KOPT-K1 (cell line): ENCODE data around the gene AMMECR1.
"Not testable (repeated sequence)": the region's sequence is repeated elsewhere in the genome, so short reads cannot be mapped to it uniquely, and the experiment has no call there.

Experiments
- H3K27ac ChIP-seq: fragments of 200-600 bp; sonication (generic); 2 replicates; pipeline ENCODE4 v1.5.1; 2016; ENCODE audit warnings: antibody characterized with exemption, mild to moderate bottlenecking, low read depth, low read length; ENCODE audit not compliant: poor library complexity, severe bottlenecking
- H3K36me3 ChIP-seq: fragments of 200-600 bp; sonication (generic); 2 replicates; pipeline ENCODE4 v1.5.1; 2017; ENCODE audit warnings: antibody characterized with exemption, mild to moderate bottlenecking, low read length, moderate library complexity; ENCODE audit not compliant: insufficient read depth
- H3K9me3 ChIP-seq: fragments of 200-600 bp; sonication (generic); 2 replicates; pipeline ENCODE4 v1.5.1; 2017; ENCODE audit warnings: antibody characterized with exemption, low read length, mild to moderate bottlenecking; ENCODE audit not compliant: insufficient read depth, poor library complexity, severe bottlenecking

AMMECR1 gene

DNA sequence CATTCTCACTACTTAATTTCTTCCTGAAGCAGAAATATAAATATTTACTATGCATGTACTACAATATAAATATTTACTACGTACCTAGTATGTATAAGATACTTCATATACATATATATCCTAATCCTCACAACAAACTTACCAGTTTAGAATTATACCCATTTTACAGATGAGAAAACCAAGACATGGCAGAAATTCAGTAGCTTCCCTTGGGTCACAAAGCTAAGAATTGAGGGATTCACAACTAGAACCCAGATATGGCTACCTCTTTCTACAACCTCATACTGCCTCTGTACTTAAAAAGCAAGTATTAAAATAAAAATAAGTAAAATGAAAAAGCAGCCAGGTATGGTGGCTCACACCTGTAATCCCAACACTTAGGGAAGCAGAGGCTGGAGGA, 65.9 kb downstream of the AMMECR1 start:
- Histone ChIP-seq H3K36me3 (no peaks in the 10 kb centered on the region), H3K9me3 (no peaks in the 10 kb centered on the region), H3K27ac (no peak overlapping the region)

DNA sequence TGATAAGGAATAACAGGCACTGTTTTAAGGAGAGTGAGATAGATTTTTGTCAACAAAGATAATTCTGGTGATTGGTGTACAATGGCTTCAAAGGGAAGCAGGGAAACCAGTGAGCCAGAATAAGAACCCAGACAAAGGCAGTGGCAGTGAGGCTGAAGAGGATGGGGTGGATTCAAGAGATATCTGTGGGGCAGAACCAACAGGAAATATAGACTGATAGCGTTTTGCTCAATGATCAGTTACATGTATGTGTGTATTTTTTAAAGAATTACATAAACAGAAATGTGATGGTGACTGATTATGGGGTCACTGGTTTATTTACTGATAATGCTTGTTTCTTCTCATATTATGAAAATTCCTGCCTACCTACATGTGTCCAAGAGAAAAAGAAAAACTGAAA, 66.4 kb downstream of the AMMECR1 start:
- H3K9me3 ChIP-seq: no peaks in the 10 kb centered on the region
- no peak overlapping the region for H3K27ac ChIP-seq
- H3K36me3 ChIP-seq: no peaks in the 10 kb centered on the region

DNA sequence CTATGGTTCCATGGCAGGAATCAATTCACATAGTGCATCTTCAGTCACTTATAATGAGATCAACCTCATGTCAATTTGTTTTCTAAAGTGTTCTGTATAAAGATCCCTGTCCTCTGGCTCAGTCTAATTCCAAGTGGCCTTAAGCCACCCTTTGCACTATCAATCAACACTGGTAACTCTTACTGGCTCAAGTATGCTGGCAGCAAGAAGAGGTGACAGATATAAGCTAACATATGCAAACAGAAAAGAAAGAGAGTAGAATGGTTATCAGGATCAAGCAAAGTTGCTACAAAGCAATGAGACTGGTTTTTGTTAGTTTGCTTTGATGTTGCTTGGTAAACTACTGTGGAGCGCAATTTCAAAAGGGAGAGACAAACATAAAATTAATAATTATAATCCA, 67.0 kb downstream of the AMMECR1 start:
- no peak overlapping the region for H3K27ac ChIP-seq
- no peaks in the 10 kb centered on the region for H3K36me3 ChIP-seq
- H3K9me3 ChIP-seq: no peaks in the 10 kb centered on the region

DNA sequence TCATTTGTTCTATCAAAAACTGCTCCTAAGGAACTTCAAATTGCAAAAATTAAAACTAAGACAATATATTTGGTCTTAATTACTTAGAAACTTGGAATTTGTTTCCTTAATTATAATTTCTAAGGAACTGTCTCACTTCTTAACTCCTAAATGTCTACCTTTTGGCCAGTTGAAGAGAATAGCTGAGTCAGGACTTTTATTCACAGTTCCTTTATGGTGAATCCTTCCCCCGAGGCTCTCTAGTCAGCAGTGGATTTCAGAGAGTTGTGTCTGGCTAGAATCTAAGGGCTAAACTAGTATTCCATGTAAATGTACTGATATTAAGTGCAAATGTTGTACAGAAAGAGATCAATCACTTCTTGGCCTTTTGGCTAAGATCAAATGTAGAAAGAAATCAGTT, 69.3 kb downstream of the AMMECR1 start:
- Histone ChIP-seq H3K36me3 (no peaks in the 10 kb centered on the region), H3K27ac (no peak overlapping the region), H3K9me3 (no peaks in the 10 kb centered on the region)

DNA sequence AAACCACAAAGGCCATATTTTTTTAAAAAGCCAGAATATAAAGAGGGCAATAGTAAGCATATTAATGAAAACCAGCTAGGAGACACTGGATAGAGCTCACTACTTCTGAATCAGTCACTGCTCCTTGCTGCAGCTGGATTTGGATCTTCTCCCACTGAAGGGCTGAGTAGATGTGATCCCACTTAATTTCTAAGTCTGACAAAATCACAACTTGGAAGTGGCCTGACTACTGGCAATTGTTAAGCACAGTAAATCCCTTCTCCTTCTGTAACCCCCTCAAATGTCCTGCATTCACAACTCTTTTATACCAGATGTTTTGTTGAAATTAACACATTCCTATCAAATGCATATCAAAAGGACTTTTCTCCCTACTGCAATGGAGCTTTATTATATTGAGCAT, 72.9 kb downstream of the AMMECR1 start:
- Histone ChIP-seq H3K36me3 (no peaks in the 10 kb centered on the region), H3K27ac (no peak overlapping the region), H3K9me3 (no peaks in the 10 kb centered on the region)

DNA sequence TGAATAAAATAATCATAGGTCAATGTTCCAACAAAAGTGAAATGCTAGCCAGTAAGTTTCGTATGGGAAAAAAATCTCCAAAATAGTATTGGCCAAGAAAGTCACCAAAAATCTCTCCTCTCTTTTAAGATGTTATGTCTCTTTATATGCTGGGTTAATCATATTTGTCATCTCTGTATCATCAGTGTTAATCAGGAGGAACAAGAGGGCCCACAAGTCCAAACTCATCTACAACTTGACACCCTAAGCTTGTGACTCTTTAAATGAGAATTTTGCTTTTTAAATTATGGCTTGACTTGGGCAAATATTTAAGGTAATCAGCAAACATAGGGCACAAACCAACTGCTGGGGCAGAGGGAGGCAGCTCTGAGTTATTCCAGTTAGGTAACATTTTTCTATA, 75.5 kb downstream of the AMMECR1 start:
- H3K9me3 ChIP-seq: no peaks in the 10 kb centered on the region
- H3K36me3 ChIP-seq: no peaks in the 10 kb centered on the region
- no peak overlapping the region for H3K27ac ChIP-seq

DNA sequence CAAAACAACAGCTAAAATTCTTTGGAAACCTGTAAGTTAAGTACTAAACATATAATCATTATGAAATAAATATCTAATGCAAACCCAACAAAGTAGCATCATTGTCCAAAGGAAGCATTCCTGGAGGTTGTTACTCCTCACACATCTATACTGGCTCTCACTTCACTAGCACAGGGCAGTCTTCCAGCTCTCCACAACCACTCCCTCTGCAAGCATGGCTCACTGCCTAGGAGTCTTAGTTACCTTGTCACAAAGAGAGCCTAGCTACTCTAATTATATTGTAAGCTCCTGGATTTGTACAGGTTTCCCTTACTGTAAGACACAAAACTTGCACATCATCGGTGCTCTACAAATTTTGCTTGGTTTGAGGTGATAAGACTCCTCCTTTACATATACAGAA, 76.1 kb downstream of the AMMECR1 start:
- no peak overlapping the region for H3K27ac ChIP-seq
- H3K36me3 ChIP-seq: no peaks in the 10 kb centered on the region
- no peaks in the 10 kb centered on the region for H3K9me3 ChIP-seq

DNA sequence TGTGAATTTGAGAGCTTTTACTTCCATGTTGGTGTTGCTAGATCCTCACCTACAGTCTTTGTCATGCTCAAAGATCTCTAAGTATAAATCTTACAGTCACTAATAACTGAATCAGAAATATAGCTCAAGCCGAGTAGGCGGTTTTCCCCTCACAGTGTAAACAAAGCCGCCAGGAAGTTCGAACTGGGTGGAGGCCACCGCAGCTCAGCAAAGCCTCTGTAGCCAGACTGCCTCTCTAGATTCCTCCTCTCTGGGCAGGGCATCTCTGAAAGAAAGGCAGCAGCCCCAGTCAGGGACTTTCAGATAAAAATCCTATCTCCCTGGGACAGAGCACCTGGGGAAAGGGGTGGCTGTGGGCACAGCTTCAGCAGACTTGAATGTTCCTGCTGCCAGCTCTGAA, 79.6 kb downstream of the AMMECR1 start:
- not testable (repeated sequence) for H3K36me3 ChIP-seq, H3K27ac ChIP-seq, H3K9me3 ChIP-seq

DNA sequence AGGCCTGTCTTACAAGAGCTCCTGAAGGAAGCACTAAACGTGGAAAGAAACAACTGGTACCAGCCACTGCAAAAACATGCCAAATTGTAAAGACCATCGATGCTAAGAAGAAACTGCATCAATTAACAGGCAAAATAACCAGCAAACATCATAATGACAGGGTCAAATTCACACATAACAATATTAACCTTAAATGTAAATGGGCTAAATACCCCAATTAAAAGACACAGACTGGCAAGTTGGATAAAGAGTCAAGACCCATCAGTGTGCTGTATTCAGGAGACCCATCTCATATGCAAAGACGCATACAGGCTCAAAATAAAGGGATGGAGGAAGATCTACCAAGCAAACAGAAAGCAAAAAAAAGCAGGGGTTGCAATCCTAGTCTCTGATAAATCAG, 86.4 kb downstream of the AMMECR1 start:
- not testable (repeated sequence) for H3K9me3 ChIP-seq, H3K27ac ChIP-seq, H3K36me3 ChIP-seq

DNA sequence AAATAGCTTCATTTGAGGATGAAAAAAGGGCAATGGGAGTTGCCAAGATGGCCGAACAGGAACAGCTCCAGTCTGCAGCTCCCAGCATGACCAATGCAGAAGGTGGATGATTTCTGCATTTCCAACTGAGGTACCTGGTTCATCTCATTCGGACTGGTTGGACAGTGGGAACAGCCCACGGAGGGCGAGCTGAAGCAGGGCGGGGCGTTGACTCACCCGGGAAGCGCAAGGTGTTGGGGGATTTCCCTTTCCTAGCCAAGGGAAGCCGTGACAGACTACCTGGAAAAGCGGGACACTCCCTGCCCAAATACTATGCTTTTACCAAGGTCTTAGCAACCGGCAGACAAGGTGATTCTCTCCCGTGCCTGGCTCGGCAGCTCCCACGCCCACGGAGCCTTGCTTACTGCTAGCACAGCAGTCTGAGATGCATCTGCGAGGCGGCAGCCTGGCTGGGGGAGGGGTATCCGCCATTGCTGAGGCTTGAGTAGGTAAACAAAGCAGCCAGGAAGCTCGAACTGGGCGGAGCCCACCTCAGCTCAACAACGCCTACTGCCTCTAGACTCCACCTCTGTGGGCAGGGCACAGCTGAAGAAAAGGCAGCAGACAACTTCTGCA, 88.3 kb downstream of the AMMECR1 start:
- H3K27ac ChIP-seq, H3K9me3 ChIP-seq, H3K36me3 ChIP-seq: not testable (repeated sequence)

DNA sequence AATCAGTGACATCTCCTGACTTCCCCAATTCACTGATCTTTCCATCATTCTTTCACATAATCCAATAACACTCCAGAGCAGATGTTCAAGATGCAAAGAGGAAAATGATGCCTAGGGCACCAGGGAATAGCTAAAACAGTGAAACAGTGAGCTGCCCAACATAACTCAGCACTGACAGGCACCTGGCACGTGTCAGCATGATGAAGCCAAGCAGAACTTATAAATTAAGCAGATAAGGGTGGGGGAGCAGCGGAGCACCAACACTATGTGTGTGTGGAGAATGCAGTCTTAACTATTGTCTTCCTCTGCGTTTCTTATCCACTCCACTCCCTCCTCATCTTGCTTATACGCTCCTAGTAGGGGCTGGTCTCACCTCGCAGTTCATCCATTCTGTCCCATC, 89.4 kb downstream of the AMMECR1 start:
- Histone ChIP-seq H3K36me3 (no peaks in the 10 kb centered on the region), H3K27ac (no peak overlapping the region), H3K9me3 (no peaks in the 10 kb centered on the region)

DNA sequence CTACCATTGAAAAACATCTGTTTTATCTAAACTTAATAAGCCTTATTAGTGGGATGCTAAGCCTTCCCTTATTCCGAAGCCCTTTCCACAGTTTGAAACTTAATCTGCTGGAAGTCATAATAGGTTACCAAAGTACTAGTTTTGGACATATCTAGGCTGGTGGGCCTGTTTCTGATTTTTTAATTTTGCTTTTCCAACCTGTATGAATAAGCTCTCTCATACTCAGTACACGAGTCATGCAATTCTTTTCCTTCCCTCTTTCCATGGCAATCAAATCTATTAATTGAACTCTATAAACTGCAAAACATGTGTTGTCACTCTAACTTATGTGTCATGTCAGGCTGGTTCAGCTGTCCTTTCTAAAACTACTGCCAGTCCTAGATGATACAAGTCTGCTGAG, 91.0 kb downstream of the AMMECR1 start:
- Histone ChIP-seq H3K36me3 (no peaks in the 10 kb centered on the region), H3K27ac (no peak overlapping the region), H3K9me3 (no peaks in the 10 kb centered on the region)

DNA sequence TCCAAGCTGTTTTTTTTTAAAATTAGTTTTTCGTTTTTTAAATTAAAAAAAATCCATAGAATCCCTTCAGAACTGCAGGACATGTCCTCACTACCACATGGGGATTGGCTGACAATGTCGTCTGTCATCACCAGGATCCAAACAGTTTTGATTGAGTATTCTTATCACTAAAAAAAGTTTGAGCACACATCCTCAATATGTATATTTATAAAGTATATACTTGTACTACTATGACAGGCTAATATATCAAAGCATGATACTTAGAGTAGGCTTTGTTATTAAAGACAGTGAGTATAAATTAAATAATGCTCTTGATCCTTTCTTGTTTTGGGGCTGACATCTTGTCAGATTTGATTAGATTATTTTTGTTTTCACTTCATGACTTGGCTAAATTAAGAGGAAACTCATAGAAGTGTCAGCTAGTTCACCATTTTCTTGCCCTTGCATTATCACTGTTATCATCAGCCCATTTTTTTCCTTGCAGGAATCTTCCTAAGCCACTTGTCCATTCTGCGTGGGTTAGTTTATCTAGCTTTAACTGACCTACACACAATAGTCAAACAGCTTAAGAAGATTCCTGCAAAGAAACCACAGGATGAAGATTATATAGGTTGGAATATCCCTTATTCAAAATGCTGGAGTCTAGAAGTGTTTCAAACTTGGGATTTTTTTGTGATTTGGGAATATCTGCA, 92.8 kb downstream of the AMMECR1 start:
- H3K36me3 ChIP-seq: no peaks in the 10 kb centered on the region
- H3K9me3 ChIP-seq: no peaks in the 10 kb centered on the region
- no peak overlapping the region for H3K27ac ChIP-seq

DNA sequence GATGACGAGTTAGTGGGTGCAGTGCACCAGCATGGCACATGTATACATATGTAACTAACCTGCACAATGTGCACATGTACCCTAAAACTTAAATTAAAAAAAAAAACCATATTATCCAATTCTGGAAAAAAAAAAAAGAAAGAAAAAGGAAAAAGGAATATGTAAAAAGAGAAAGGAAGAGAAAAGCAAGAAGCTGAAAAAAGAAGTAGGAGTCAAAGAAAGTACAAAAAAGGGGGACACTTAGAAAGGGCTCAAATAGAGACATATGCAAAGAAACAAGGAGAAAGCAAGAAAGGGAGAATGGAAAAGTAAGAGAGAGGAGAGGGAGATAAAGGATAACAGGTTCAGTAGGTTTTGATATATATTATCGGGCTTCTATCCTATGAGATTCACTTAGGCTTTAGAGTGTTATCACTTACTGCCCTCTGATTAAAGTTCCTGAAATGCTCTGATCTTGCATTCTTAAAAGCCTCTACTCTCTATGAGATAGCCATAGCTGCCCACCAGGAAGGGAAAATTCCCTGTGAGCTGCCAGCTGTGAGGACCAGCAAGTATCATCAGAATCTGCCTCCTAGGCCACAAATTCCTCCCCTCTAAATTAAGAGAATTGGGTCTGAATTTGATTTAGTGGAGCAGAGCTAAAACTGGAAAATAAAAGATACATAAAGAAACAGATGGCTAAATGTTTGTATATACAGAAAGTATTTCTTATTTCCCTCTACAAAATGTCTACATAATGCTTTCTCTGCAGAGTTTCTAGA, 95.2 kb downstream of the AMMECR1 start:
- Histone ChIP-seq H3K9me3 (no peaks in the 10 kb centered on the region), H3K36me3 (no peaks in the 10 kb centered on the region), H3K27ac (no peak overlapping the region)

DNA sequence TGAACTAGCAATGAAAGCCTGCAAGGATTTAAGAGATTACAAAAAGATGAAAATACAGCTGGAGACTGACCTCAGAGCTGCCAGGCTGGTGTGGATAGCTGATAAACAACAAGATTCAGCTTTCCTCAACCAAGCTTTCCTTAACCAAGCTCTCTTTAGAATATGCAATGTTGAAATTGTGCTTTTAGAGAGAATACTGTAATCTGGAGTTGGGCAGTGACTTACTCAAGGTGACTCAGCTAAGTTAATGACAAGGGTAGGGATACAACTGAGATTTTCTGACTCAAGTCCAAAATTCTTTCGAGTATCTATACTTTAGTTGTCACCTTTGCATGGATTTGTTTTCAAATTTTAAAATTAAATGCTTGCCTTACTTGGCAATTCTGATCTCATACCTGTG, 98.0 kb downstream of the AMMECR1 start:
- no peaks in the 10 kb centered on the region for H3K9me3 ChIP-seq

DNA sequence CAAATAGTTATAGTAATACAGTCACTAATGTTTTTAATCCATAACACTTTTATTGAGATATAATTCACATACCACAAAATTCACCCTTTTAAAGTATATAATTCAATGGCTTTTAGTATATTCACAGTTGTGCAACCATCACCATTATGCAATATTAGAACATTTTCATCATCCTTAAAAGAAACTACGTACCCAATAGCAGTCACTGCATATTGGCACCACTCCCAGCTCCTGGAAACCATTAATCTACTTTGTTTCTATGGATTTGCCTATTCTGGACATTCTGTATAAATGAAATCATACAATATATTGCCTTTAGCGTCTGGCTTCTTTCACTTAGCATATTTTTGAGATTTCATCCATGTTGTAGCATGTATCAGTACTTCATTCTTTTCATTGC, 99.3 kb downstream of the AMMECR1 start:
- H3K36me3 ChIP-seq: no peaks in the 10 kb centered on the region
- no peak overlapping the region for H3K27ac ChIP-seq
- H3K9me3 ChIP-seq: no peaks in the 10 kb centered on the region

More for the DNA sequence above, 98.0 kb downstream of the AMMECR1 start:
- H3K36me3 ChIP-seq: no peaks in the 10 kb centered on the region
- H3K27ac ChIP-seq: no peak overlapping the region
